NCI-H187 treated with DMSO at 0.1 percent for 48 hours (cell line): ENCODE measurements around the gene SIGLEC15.
"Not testable (repeated sequence)": the region's sequence is repeated elsewhere in the genome, so short reads cannot be mapped to it uniquely, and the experiment has no call there.

Experiments
- DNase-seq: peaks from one replicate; lab custom pipeline; 2025; lab: John Stamatoyannopoulos, UW

SIGLEC15 gene

GRCh38 chr18:45844938-45845337 lies 19.5 kb downstream of the SIGLEC15 start:
- DNase-seq: peak; percentile 5

GRCh38 chr18:45845410-45845809 lies 19.9 kb downstream of the SIGLEC15 start:
- no peak for DNase-seq

- no peak for DNase-seq
These were observed 21.6 kb downstream of the SIGLEC15 start for GRCh38 chr18:45847119-45847518.

DNA sequence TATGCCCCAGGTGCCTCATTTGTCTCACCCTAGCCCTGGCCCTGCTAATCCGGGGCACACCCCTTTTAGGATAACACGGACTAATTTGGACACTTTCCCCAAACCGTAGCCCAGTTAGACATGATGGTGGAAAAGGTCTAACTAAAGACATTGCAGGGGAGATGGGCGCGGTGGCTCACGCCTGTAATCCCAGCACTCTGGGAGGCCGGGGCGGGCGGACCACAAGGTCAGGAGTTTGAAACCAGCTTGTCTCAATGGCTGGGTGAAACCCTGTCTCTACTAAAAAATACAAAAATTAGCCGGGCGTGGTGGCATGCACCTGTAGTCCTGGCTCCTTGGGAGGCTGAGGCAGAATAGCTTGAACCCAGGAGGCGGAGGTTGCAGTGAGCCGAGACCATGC lies 23.2 kb downstream of the SIGLEC15 start:
- DNase-seq: not testable (repeated sequence)

- DNase-seq: no peak
These were observed 24.1 kb downstream of the SIGLEC15 start for GRCh38 chr18:45849529-45849928.

- no peak for DNase-seq
These were observed 24.5 kb downstream of the SIGLEC15 start for GRCh38 chr18:45850021-45850420.

GRCh38 chr18:45851161-45851925 lies 25.9 kb downstream of the SIGLEC15 start:
- no peak for DNase-seq

DNA sequence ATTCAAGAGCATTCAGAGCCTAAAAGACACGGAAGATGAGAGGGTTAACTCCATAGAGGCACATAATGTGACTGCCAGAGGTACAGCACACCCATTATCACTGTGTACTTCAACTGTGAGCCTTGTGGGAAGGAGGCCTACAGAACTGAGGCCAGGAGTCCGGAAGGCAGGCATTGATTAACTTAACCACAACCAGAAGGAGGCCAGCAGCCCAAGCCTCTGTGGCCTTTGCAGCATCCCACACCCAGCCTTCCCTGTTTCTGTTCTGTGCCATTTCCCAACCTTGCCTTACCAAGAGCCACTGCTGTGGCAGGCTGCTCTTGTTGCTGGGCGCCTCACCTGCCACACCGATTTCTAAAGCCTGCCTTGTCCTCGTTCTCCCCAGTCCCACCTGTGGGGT lies 27.2 kb downstream of the SIGLEC15 start:
- DNase-seq: no peak

GRCh38 chr18:45854036-45854586 lies 28.6 kb downstream of the SIGLEC15 start:
- DNase-seq: no peak

- no peak for DNase-seq
These were observed 31.1 kb downstream of the SIGLEC15 start for GRCh38 chr18:45856531-45856930.

- no peak for DNase-seq
These were observed 33.9 kb downstream of the SIGLEC15 start for GRCh38 chr18:45859334-45859733.

DNA sequence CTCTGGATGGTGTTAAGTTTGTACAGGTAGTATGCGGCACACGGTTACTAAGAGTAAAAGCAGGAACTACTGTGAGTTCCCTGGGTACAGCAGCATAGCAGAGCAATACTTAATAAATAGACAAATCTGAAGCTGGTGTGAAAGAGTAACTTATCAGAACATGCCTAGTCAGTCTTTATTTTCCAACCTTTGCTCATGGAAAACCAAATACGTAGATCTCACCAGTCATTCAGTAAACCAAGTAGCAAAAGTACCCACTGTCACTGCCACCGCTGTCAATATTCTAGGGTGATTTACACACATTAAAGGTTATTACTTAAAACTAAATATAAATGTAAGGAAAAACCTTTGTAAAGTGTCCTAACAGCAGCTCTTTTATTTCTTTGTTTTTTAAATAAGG lies 35.0 kb downstream of the SIGLEC15 start:
- no peak for DNase-seq

GRCh38 chr18:45860971-45861370 lies 35.5 kb downstream of the SIGLEC15 start:
- DNase-seq: no peak

- DNase-seq: no peak
These were observed 36.5 kb downstream of the SIGLEC15 start for GRCh38 chr18:45861926-45862325.

DNA sequence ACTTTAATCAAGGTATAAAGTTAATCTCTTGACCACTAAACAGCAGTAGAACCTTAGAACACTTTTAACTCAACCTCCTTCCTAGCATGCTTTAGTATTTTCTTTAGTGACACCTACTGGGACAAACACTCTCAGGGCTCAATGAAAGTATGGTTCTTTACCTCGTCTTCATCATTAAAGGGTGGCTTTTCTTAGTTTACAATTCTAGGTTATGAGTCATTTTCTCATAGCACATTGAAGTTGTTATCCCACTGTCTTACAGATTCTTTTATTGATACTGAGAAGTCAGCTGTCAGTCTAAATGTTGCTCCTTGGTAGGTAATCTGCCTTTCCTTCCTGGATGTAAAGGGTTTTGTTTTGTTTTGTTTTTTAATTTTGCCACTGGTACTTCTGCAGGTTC lies 38.0 kb downstream of the SIGLEC15 start:
- DNase-seq: no peak

GRCh38 chr18:45864081-45864480 lies 38.6 kb downstream of the SIGLEC15 start:
- no peak for DNase-seq

DNA sequence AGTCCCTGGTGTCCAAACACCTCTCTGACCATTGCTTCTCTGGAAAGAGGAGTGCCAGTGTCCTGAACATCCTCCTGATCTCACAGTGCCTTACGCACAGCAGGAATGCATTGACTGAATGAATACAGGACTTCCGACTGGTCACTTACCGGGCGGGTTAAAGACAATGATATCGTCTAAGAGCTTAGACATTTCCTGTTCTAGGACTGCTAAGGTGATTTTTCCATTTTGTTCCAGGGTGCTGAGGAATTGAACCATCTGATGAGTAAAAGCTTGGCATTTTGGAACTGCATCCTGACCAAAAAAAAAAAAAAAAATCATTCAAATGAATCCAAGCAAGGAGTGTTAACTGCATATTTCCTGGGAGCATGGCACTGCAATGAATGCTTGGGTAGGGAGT lies 40.0 kb downstream of the SIGLEC15 start:
- no peak for DNase-seq

DNA sequence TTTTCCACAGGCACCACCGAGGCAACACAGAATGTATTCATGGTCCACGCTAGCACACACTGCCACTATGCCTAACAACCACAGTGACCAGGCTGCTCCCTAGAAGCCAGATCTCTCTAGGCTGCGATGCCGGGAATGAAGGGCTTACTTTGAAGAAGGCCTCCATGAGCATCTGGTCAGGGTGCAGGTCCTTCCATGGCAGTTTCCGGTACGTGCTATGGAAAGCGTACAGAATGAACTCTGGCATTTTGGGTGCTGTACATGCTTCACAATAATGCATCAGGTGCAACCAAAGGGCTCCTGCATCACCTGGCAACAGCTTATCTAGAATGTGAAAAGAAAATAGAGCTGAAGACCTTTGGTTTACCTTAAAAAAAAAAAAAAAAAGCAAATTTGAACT lies 44.9 kb downstream of the SIGLEC15 start:
- no peak for DNase-seq

GRCh38 chr18:45871431-45872084 lies 46.1 kb downstream of the SIGLEC15 start:
- DNase-seq: no peak

- DNase-seq: no peak
These were observed 49.2 kb downstream of the SIGLEC15 start for GRCh38 chr18:45874491-45875184.

- DNase-seq: no peak
These were observed 50.7 kb downstream of the SIGLEC15 start for GRCh38 chr18:45876161-45876560.

GRCh38 chr18:45877403-45877802 lies 51.9 kb downstream of the SIGLEC15 start:
- no peak for DNase-seq
